Measurements from ENCODE around the gene KIAA0513. TPM values are rescaled to one million over a fixed set of nuclear protein-coding genes. Genes with fewer than 3 reads are reported as not detected.

KIAA0513 gene
- total RNA-seq, 4 donors from 2014 or later, result 6.9 to 13.8 (median 8.1) TPM

DNA sequence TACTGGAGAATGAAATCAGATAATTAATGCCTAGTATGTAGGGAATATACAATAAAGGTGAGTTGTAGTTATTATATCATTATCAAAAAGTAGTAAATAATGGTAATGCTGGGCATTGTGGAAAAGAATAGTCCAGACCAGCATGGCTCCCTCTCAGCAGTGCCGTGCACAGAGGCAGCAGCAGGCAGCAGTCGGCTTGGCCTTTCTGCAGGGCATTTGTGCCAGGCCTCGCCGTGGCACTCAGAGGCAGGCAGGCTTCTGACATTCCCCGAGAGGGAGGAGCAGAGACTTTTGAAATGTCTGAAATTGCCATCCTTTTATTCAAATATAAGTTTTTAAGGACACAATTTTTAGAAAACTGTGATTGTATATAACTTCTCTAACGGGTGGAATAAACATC lies 15.0 kb downstream of the KIAA0513 start:
- Histone ChIP-seq H3K4me1 (no peaks in the 10 kb centered on the region), H3K36me3 (peaks cover 0 to 3% (median 0%) of the 10 kb centered on the region in 3 donors), H3K27ac (no peak overlapping the region), H3K27me3 (no peaks in the 10 kb centered on the region), H3K9me3 (no peaks in the 10 kb centered on the region), H3K4me3 (no peak overlapping the region)
- no peak for DNase-seq (ENCODE audit: low spot score in 2 of 2)
- no peak for TF ChIP-seq POLR2A (IDR thresholded peaks at IDR 0.05)
- TF ChIP-seq, protein P1, sequence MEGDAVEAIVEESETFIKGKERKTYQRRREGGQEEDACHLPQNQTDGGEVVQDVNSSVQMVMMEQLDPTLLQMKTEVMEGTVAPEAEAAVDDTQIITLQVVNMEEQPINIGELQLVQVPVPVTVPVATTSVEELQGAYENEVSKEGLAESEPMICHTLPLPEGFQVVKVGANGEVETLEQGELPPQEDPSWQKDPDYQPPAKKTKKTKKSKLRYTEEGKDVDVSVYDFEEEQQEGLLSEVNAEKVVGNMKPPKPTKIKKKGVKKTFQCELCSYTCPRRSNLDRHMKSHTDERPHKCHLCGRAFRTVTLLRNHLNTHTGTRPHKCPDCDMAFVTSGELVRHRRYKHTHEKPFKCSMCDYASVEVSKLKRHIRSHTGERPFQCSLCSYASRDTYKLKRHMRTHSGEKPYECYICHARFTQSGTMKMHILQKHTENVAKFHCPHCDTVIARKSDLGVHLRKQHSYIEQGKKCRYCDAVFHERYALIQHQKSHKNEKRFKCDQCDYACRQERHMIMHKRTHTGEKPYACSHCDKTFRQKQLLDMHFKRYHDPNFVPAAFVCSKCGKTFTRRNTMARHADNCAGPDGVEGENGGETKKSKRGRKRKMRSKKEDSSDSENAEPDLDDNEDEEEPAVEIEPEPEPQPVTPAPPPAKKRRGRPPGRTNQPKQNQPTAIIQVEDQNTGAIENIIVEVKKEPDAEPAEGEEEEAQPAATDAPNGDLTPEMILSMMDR (IDR thresholded peaks at IDR 0.05), result no peak
- TF ChIP-seq EP300 (IDR thresholded peaks at IDR 0.05), result no peak
- 70 to 77% methylated on average over 6 of the region's 6 CpGs for WGBS, 2 donors

DNA sequence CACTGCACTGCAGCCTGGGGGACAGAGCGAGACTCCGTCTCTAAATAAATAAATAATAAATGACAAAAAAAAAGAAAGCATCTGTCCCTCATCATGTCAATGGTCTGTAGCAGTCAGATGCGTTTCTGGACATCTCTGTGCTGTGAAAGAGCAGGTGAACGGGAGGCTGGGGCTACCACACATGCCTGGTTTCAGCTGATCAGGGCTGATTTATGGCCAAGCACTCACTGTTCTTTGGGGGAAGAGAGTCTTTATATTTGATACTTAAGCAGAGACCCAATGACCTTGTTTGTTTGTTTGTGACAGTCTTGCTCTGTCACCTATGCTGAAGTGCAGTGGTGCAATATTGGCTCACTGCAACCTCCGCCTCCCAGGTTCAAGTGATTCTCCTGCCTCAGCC lies 17.5 kb downstream of the KIAA0513 start:
- no peaks in the 10 kb centered on the region for H3K27me3 ChIP-seq
- TF ChIP-seq POLR2A (IDR thresholded peaks at IDR 0.05) (no peak), EP300 (IDR thresholded peaks at IDR 0.05) (no peak)
- TF ChIP-seq, protein P1 (IDR thresholded peaks at IDR 0.05), result no peak
- 96 to 99% methylated on average over 5 of the region's 5 CpGs for WGBS, 2 donors
- no peaks in the 10 kb centered on the region for H3K9me3 ChIP-seq
- no peak overlapping the region for H3K4me3 ChIP-seq
- no peak overlapping the region for H3K27ac ChIP-seq
- no peaks in the 10 kb centered on the region for H3K4me1 ChIP-seq
- H3K36me3 ChIP-seq, result peaks cover 0 to 9% (median 0%) of the 10 kb centered on the region in 3 donors
- no peak for DNase-seq (ENCODE audit: low spot score in 2 of 2)

DNA sequence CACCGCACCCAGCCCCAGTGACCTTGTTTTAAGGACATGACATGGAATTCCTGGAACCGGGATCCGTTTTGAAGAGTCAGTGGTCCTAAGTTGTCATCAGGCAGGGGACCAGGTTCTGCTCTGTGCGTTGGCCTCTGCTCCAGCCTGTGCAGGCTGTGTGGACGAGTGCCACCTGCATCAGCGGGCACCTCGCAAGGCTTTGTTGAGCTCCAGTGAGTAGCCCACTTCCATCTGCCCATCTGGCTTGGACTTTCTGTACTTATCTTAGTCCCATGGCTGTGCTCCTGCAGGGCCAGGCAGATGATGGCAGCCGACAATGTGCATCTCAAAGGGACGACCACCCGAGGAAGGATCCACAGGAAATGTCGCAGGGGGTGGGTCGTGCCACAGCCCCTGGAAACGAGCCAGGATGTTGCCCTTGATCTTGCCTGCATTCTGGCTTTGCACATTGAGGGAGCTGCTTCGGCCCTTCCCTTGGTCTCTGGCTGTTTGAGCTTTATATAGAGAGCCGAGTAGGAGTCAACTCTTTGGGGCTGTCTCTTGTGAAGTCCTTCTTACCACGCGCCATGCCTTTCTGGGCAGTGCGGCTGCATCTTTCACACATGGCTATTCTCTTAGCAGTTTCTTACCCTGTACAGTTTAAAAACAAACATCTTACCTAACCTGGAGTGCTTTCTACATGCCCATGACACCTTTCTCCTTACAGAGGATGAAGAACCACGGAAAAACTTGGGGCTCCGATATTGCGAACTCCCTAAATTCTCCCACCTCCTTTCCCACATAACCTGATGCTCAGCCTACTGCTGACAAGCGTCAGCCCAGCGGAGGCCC lies 18.3 kb downstream of the KIAA0513 start:
- Histone ChIP-seq H3K9me3 (no peaks in the 10 kb centered on the region), H3K27me3 (no peaks in the 10 kb centered on the region), H3K4me1 (peaks cover 0 to 6% (median 4%) of the 10 kb centered on the region in 4 donors), H3K27ac (no peak overlapping the region), H3K4me3 (no peak overlapping the region), H3K36me3 (peaks cover 0 to 9% (median 0%) of the 10 kb centered on the region in 3 donors)
- no peak for DNase-seq (ENCODE audit: low spot score in 2 of 2)
- no peak for TF ChIP-seq POLR2A (IDR thresholded peaks at IDR 0.05)
- TF ChIP-seq, protein P1 (IDR thresholded peaks at IDR 0.05), result no peak
- TF ChIP-seq EP300 (IDR thresholded peaks at IDR 0.05), result no peak
- WGBS, 2 donors, result 80% methylated on average over 20 to 23 of the region's 23 CpGs

DNA sequence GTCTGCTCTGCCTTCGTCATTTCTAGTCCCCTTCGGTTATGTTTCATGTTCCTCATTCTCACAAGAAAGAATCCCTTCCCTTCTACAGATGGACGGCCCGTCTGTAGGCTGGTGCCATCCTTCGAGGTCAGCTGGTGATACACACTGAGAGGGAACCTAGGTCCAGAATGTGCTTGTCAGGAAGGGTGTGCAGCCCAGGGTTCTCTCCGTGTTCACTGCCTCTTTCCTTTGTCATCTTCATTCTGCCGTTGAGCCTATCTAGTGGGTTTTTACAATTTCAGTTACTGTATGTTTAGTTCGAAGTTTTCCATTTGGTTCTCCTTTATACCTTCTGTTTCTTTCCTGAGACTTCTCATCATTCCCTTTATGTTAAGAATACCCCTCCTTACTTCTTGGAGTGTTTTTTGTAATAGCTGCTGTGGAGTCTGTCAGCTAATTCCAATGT lies 18.9 kb downstream of the KIAA0513 start:
- WGBS, 2 donors, result 85% methylated on average over 8 of the region's 8 CpGs
- Histone ChIP-seq H3K36me3 (peaks cover 0 to 9% (median 0%) of the 10 kb centered on the region in 3 donors), H3K4me1 (peaks cover 0 to 9% (median 7%) of the 10 kb centered on the region in 4 donors), H3K9me3 (no peaks in the 10 kb centered on the region), H3K27me3 (no peaks in the 10 kb centered on the region), H3K4me3 (no peak overlapping the region), H3K27ac (no peak overlapping the region)
- DNase-seq (ENCODE audit: low spot score in 2 of 2), result no peak
- TF ChIP-seq, protein P1 (IDR thresholded peaks at IDR 0.05), result no peak
- no peak for TF ChIP-seq POLR2A (IDR thresholded peaks at IDR 0.05)
- no peak for TF ChIP-seq EP300 (IDR thresholded peaks at IDR 0.05)

Measured in tibial nerve (tissue), 4 donors.